GM13977 (cell line): Measurements from ENCODE around the gene ARSD.

Experiments used
- DNase-seq: peaks from one replicate; pipeline ENCODE4 v3.0.0; 2012; ENCODE audit warnings: low spot score
- CTCF ChIP-seq: IDR thresholded peaks from 2 replicates; pipeline ENCODE4 v1.5.1; 2012; ENCODE audit warnings: mild to moderate bottlenecking, control low read depth; ENCODE audit not compliant: insufficient read depth; ENCODE audit errors: extremely low read depth, missing control alignments
- in situ Hi-C: fragments of 300-500 bp; cut with MboI; formaldehyde crosslinking; loops from one replicate; pipeline ENCODE4 v1.12.0; 2022; ENCODE audit warnings: low sequenced_read_pairs, low pct_unique_long_range_greater_than_20kb, mixed read lengths, inconsistent platforms; ENCODE audit not compliant: unreplicated experiment

The ARSD gene

GRCh38 chrX:2857566-2857965 lies 71.6 kb downstream of the ARSD start:
- in situ Hi-C loops = no loop called here
- no peak for TF ChIP-seq CTCF
- DNase-seq = no peak

GRCh38 chrX:2855761-2856160 lies 73.4 kb downstream of the ARSD start:
- DNase-seq = no peak
- TF ChIP-seq CTCF = no peak
- in situ Hi-C loops = no loop called here

GRCh38 chrX:2854918-2855317 lies 74.2 kb downstream of the ARSD start:
- no peak for DNase-seq
- TF ChIP-seq CTCF = no peak
- in situ Hi-C loops = no loop called here
